ENCODE measurements around the gene LOXHD1.

LOXHD1 gene

DNA sequence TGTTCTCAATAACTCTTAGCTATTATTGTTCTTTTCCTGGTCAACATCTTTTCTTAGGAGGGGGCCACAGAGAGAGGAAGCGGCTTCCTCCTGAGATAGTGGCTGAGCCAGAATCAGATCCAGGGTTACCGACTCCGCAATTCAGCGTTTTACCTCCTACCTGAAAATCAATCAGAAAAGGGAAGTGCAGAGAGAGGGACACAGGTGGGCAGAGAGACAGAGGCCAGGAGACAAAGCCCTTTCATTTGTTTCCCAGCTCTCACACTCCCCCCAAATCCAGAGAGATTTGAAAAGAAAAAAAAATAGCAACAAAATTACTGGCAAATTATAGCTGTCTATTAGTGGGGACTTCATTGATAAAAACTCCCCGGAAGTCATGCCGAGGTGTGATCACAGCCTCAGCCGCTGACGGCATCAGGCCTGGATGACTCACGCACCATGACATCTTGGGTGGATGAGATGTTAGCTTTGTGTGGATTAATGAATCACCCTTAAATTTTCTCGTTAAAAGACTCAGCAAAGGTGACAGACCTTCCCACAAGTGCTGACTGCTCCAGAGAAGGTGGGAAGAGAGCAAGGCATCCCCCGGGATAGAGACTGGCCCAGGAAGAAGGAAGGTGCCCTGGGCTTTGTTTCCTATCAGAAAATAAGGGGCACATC, 120.7 kb downstream of the LOXHD1 start:
- DNase-seq, result no peak

DNA sequence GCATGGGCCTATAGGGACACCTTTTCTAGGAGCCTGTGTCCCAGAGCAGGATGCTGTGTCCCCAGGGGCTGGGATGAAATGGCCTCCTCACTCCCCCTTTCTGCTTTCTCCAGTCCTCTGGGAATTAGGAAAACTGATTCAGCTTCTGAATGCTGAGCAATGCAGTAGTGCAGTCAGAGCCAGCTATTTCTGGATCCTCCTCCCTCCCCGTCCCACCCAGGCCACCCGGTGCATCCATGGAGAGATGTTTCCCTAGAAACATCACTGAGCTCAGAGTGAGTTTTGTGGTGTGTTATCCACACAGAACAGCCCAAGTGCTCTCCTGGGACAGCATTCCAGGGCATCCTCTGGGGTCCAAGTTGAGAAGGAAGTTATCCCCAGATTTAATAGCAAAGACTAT, 125.5 kb downstream of the LOXHD1 start:
- no peak for DNase-seq

DNA sequence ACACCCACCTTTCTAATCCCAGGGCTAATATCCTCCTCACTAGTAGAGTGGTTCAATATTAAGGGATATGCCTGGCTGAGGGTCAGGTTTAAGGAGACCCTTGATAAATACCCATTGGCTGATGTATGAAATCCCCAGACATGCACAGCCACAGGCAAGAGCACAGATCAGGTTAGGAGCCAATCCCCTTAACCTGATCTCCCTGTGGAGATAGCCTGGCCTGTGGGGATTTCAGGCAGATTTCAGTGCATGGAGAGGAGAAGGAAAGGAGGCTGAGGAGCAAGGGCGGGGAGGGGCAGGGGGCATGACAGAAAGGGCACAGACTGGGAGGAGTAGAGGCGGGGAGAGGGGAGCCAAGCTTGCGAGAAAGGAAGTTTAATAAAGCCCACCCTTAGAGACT, 129.0 kb downstream of the LOXHD1 start:
- no peak for DNase-seq

DNA sequence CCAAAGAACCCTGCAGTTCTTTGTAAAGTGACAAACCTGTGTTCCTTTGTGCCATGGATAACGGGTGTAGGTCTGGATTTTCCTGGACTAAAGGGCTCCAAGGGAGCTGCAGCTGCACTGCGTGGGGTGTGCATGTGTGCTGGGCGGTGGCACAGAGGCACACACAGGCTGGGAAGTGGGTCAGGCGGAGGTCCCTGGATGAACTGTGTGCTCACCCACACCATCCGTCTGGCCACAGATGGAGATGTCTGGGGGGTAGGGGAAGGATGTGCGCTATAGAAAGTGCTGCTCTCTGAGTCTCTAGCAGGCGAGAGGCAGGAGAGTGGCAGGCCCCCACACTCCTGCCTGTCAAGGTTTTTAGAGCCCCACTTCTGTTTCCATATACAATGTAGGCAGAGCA, 137.2 kb downstream of the LOXHD1 start:
- DNase-seq, result no peak

DNA sequence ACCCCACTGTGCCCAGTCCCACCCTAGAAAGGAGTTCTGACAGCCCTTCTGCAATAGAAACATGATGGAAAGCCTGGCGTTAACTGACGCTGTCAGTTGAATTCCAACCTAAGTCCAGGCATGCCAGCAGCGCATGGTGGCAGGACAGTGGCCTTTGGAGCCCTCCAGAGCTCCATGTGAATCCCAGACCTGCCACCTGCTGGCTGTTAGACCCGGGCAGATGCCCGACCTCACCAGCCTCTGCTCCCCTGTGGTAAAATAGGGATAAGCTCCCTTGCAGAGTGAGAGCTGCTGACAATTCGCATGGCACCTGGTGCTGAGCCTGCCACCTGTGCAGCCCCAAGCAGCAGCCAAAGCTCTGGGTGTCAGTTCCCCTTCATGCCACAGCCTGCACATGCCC, 138.6 kb downstream of the LOXHD1 start:
- no peak for DNase-seq

DNA sequence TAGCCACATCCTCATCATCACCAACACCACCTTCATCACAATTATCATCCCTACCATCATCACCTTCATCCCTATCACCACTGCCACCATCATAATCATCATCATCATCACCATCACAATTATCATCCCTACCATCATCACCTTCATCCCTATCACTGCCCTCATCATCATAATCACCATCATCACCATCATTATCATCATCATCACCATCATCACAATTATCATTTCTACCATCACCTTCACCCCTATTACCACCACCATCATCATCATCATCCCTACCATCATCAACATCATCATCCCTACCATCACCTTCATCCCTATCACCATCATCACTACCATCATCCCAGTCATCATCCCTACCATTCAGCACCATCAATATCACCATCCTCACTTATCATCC, 140.5 kb downstream of the LOXHD1 start:
- no peak for DNase-seq

DNA sequence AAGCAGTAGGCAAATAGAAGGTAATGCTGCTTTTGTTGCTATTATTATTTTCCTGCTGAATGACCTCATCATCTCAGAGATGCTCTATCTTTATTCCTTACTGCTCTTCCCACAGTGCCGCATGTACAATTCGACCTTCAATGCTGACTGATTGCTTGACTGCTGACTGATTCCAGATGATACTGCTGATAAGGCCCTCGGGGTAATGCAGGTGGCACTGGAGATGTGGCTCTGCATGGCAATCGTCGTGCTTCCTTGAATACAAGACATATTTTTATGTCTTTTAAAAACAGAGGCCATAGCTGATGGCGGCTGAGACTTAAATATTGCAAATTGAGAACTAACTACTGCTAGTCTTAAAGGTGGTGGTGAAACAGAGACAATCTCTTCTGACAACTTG, 146.6 kb downstream of the LOXHD1 start:
- no peak for DNase-seq

DNA sequence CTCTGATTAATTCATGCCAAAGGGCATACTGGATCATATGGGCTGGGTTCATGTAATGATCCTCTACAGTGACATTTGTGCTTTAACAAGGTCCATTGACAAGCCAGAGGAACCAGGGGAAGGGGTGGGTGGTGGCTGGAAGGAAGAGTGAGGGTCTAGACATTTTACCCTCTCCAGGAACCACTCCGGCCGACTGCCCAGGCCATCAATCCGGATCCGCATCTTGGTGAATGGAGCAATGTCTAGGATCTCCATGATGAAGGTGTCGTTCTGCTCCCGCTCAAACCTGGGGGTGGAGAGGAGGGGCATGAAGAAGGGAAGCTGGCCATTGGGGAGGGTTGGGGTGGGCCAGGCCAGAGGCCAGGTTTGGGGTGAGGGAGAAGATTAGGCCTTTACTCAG, 147.5 kb downstream of the LOXHD1 start:
- no peak for DNase-seq

DNA sequence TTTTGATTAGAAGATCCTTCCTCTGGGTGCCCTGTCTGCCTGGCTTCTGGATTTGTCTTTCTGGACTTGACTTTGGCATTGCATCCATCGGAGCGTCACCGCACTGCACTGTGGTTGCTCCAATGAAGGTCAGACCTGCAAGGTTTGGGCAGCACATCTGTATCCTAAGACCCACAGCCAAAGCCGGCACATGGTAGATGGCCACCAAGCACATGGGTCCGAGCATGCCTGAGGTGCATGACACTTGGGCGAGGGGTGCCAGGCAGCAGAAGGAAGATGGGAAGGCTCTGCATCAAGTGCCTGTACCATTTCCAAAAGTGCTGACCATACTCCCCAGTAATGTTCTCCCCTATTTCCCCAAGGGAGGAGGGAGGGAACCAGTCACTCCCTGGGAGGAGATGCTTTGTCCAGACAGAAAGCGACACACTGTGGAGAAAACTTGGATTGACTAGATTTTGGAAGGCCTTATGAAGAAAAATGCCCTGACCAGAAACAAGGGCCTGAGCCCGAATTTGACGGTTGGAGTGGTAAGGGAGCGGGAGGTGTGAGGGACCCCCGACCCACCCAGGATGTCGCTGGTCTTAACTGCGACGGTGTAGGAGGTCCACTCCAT, 149.9 kb downstream of the LOXHD1 start:
- no peak for DNase-seq

DNA sequence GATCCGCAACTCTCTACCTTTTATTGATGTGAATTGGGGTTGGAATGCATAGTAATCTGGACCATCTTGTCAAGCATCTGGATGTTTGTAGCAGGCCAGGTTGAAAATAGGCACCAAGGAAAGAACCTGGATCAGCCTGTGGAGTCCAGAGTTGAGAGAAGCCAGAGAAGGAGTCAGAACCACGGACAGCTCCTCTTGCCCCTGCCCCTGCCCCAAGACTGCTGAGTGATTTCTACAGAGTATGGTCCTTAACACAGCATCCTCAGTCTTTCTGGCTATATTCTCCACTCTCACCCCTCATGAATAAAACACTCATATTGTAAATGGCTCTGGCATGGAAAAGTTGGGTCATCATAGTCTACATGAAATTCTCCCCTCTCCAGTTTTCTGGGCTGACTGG, 154.6 kb downstream of the LOXHD1 start:
- DNase-seq, result no peak

DNA sequence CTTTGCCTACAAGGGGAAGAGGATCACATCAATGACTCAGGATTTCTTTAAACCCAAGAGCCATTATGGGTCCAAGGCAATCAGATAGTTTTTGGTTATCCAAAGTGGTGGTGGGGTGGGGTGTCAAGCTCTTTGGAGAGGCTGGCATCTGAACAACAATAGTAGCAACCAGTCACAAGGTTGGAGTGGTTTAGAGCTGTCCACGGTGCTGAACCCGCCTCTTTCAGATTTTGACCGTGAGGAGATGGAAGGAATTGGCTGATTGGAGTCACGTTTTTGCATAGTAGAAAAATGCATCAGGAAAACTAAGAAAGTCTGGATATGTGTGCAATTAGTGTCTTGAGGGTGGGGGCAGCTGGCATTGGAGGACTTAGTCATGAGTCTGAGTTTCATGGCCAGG, 159.9 kb downstream of the LOXHD1 start:
- DNase-seq, result no peak

DNA sequence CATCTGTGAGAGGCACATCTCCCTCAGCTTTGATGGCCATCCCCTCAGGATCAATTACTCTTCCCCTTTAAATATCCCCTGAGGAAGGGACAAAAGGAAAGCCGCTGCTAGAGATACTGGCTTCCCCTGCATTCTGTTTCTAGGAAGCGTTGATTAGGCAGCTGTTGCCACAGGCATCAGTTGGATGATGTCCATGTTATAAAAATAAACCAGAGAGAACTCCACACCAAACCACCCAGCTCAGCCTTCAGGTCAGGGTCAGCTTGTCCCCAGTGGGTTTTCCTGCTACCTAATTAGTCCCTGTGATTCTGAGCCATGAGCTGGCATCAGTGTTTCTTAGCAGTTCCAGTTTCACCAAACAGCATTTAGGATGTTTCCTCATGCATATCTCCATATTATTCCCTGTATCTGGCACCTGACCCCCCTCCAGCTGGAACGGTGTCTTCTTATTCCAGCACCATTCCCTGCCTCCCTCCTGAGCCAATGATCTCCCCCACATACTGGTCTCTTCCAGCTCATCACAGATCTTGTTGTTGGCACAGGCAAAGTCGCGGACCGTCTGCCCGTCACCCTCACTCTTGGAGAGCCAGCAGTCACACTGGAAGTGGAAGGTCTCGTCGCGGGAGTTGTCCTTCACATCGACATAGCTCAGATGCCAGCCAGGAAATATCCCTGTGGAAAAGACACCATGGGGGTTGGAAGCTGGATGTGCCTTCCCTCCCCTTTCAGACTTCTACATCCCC, 168.4 kb downstream of the LOXHD1 start:
- no peak for DNase-seq

DNA sequence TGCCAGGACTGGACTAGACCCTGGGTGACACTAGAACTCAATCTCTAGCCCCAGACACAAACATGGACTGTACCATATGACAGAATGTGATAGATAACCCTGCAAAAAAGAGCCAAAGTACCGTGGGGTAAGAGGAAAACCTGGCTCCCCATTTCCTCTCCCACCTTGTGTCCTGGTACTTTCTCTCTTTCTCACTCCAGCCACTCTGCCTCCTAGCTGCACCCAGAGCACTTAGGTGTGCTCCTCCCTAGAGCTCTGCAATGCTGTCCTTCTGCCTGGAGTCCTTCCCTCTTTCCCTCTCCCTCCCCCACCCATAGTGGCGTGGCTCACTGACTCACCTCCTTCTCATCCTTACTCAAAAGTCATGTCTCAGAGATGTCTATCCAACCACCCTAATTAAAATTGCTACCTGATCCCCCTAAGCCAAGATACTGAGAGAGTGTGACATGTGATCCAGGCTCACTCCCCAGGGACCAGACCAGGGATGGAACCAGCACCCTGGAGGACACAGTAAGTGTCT, 171.3 kb downstream of the LOXHD1 start:
- no peak for DNase-seq

DNA sequence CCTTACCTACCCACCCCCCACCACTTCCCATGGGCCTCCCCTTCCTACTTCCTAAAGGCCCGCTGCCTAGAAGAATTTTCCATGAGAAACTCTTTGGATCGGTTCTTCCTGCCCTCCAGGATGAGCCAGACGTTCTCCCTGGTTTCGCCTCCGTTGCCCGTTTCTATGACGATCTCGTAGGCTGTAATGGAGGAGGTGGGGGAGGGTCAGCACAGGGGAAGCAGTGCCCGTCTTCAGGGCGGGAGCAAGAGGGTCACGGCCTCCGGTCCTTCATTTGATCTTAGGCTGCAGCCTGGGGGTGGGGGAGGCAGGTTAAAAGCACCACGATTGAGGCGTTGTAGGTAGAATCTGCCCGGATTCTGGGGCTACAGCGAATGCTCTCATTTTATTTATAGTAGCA, 172.0 kb downstream of the LOXHD1 start:
- DNase-seq, result no peak

DNA sequence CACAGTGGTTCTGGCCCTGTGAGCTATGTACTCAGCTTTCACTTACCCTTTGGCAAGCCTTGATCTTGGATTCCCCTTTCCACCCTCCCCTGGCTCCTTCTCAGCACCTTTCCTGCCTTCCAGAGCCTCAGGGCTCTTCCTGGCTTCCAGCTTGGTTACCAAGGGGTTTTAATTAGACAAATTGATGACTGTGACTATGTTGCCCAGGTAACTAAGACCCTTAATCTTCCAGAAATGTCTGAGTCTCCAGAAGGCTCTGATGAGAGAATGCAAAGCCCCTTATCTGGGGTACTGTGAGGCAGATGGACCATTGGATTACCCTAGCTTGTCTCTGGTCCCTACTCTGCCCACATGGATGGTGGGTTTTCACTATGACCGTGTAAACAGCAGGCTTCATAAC, 174.2 kb downstream of the LOXHD1 start:
- no peak for DNase-seq

DNA sequence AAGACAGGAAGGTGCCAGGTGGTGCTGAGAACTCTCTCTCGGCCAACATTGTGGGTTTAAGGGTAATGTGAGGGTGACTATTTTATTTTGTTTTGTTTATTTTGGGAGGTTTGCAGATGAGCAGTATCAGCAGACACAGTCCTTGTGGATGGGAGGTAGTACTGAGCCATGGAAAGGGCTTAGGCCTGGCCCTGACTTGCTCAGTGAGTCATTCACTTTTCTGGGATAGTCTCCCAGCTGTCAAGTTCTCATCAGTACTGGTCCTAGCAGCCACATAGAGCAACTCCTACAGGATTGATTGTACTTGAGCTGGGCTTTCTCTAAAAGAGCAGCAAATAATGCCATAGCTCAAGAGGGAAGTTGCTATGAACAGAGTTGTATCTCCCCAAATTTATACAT, 175.2 kb downstream of the LOXHD1 start:
- DNase-seq, result no peak

DNA sequence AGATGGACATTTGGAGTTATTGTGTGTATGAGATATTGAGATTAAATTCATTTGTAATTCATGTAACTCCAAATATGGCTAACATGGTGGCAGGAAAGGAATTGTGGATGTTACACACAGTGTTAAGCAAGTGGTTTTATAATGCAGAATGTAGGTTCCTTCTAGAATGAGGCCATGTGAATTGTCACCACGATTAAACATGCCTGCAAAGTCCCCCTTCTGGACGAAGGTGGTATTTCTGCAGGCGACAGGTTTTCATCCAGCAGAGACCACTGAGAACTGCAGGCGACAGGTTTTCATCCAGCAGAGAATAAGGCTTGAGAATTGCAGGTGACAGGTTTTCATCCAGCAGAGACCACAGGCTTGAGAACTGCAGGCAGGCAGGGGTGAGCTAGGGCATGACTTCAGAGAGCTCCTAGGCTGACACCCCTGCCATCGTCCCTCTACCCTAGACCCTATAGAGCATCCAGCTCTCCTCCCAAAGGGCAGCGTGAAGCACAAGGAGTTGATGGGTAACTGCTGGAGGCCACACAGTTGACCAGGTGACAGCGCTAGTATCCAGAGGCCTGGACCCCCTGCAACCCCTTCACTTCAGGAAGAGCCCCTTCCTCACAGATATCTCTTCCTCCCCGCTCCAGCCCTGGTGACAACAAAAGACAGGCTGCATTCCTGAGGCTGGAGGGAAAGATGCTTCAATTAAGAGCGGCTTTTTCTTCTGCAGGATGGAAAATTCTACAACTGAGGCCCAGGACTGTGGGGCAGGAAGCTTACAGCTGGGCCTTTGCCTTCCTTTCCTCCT, 175.8 kb downstream of the LOXHD1 start:
- DNase-seq, result peak; percentile 35

DNA sequence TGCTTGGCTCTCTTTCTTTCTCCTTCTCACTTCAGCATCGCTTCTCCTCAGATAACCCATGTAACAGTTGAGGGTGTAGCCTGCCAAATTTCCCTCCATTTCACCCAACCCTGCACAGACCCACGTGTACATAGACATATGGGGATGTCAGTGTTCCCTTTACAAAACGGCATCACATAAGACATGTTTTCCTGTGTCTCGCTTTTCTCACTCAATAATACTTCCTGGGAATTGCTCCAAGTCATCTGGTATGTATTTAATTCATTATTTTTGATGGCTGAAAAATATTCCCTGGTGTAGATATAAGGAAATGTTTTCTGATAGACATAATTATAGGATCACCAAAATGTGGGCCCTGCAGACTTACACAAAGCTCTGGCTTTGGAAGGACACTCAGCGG, 176.8 kb downstream of the LOXHD1 start:
- DNase-seq, result no peak

DNA sequence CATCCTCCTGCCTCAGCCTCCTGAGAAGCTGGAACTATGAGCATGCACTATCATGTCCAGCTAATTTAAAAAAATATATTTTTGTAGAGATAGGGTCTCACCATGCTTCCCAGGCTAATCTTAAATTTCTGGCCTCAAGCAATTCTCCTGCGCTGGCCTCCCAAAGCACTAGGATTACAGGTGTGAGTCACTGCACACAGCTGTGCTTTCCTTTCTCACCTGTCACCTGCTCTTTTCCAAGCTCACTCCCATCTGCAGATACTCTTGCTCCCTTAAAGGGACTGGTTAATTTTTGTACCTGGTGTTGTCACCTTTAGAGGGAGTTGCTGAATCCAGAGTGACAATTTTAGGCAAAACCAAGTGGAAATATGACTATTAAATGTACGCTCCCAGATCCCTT, 178.2 kb downstream of the LOXHD1 start:
- no peak for DNase-seq

DNA sequence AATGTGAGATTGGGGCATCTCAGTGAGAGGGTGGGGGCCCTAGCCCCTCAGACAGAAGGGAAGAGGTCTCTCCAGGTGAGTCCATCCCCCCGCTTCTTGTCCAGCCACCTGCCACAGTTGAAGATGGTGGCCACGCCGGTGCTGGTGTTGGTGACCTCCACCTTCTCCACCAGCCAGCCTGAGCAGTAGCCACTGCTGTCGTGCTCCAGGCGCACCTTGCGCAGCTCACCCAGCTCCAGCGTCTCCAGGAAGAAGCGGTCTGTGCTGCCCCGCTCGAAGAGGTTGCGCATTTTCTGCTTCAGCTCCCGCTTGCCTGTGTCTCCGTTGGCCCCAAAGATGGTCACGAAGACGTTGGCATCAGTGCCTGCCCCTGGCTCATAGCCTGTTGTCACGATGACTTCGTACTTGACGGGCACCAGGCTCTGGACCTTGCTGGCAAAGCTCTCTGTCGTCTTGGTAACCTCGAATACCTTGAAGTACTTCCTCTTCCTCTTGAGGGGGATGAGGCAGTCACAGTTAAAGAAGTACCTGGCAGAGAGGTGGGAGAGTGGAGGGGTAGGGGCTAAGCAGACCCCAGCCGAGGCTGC, 179.5 kb downstream of the LOXHD1 start:
- DNase-seq, result no peak

DNA sequence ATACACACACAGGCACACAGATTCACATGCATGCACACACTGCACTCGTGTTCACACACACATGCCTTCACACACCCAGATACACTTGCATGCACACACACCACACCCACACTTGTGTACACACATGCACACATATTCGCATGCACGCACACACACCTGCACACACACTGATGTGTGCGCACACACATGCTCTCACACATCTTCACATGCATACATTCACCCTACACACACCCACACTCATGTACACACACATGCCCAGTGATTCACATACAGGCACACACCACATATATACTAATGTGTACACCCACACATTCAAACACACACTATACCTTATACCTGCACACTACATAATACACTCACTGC, 181.6 kb downstream of the LOXHD1 start:
- DNase-seq, result no peak

DNA sequence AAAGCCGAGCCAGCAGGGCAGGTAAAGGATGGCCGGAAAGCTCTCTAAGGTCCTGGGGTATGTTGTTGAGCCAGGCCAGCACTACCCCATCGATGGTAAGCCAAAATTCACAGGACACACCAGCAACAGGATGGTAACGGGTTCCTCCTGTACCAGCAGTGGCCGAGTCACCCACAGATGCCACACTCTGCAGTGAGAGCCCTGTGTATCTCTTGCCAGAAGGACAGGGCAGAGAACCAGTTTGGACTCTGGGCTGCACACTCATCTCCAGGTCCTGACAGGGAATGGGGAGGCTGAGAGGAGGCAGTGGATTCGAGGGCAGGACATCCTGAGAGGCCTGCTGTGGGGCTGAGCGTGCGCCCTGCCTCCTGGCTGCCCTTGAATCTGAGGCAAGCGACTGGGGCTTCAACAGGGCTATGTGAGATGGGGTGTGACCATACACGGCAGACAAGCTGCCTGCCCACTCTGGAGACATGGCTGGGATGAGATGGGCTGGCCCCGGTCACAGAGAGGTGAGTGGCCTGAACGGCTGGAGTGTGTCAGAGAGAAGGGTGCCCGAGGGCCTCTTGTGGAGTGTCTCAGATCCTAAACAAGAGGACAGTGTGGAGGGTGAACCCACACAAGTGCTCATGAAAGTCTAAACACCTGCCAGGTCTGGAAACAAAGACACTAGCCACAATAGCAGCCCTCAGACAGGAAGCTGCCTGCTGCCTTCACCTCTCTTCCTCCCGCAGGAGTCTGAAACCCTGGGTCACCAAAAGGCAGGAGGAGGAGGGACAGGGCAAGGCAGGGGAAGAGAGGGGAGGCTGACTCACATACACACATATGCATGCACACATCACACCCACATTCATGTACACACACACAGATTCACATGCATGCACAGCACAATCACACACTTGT, 182.3 kb downstream of the LOXHD1 start:
- DNase-seq, result no peak

All from effector CD4-positive, alpha-beta T cell (primary cell).